AG09319 (cell line): ENCODE measurements around the gene FILIP1.
A peak's percentile ranks its signal among the peaks of the same experiment; 100 is the strongest.

Source experiments
- DNase-seq: peaks from one replicate; pipeline ENCODE4 v3.0.0-alpha.2; 2010; ENCODE audit warnings: low read depth; ENCODE audit errors: extremely low read depth
- CTCF ChIP-seq: IDR thresholded peaks from 2 replicates; pipeline ENCODE4 v1.5.1; 2011; ENCODE audit warnings: low read depth, mild to moderate bottlenecking, inconsistent platforms, low read length, moderate library complexity

FILIP1 gene

GRCh38 chr6:75333676-75334200, 159.9 kb downstream of the FILIP1 start:
- no peak for DNase-seq
- TF ChIP-seq CTCF = no peak

GRCh38 chr6:75331151-75331550, 162.4 kb downstream of the FILIP1 start:
- peak; percentile 15 for DNase-seq
- TF ChIP-seq CTCF = no peak

- no peak for TF ChIP-seq CTCF
- no peak for DNase-seq
Observed at GRCh38 chr6:75329703-75330102, 163.9 kb downstream of the FILIP1 start.

- DNase-seq = no peak
- TF ChIP-seq CTCF = no peak
Observed at GRCh38 chr6:75327807-75328206, 165.8 kb downstream of the FILIP1 start.

GRCh38 chr6:75326557-75327258, 166.9 kb downstream of the FILIP1 start:
- no peak for DNase-seq
- TF ChIP-seq CTCF = no peak

GRCh38 chr6:75318900-75319299, 174.7 kb downstream of the FILIP1 start:
- no peak for TF ChIP-seq CTCF
- DNase-seq = no peak

- DNase-seq = peak; percentile 8
- no peak for TF ChIP-seq CTCF
Observed at GRCh38 chr6:75317503-75318206, 175.9 kb downstream of the FILIP1 start.
